Fibroblast of skin of scalp (primary cell): Measurements from ENCODE around the gene REX1BD. TPM values are rescaled to one million over a fixed set of nuclear protein-coding genes. Genes with fewer than 3 reads are reported as not detected.
A peak's percentile ranks its signal among the peaks of the same experiment; 100 is the strongest.
"Not testable (repeated sequence)": the region's sequence is repeated elsewhere in the genome, so short reads cannot be mapped to it uniquely, and the experiment has no call there.

Source experiments
- DNase-seq: peaks from one replicate; pipeline ENCODE4 v3.0.0-alpha.2; 2013
- polyA plus RNA-seq, 2 experiments: library from polyadenylated mRNA; unstranded; fragments of 120-200 nt; gene quantifications; one replicate each; pipeline ENCODE4 v1.2.1, GENCODE V29; 2013; ENCODE audit not compliant: insufficient read length in 2 of 2

The REX1BD gene
- polyA plus RNA-seq (2013, experiment 1 of 2; ENCODE audit: insufficient read length), result 32.7 TPM
- polyA plus RNA-seq (2013, experiment 2 of 2; ENCODE audit: insufficient read length), result 33.8 TPM

DNA sequence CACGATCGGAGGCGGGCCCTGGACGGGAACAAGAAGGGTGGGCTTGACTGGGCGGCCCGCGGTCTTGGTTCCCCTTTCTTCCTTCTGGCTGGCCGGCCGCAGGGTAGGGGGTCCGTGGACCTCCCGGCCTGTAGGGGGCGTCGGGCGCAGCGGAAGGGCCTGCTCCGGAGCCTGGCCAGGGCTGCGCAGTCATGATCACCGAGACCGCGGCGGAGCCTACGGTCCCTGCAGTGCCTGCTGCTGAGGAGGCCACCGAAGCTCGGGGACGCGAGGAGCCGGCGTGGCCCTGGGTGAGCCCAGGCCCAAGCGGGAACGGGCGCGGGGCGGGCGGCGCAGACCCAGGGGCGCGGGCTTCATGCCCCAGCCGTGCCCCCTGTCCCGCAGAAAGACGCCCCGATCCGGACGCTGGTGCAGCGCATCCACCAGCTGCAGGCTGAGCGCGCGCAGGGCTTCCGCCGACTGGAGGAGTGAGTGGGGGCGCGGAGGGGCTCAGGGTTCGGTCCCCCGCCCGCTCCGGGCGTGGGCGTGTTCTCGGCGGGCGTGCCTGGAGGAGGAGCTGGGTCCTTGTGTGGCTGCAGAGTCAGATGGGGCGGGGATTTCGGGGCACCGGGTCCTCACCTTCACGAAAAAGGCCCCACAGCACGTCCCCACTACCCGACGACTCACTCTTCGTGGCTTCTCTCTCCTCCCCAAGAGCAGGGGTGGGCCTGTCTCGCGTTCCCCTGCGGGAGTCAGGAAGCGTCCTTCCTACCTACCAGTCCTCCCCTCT, at the start of gene REX1BD:
TSS of gene REX1BD (plus strand) at position 188 of the 769 bp plus-strand sequence. CDS start at position 192, 4 bp downstream.
- peak; percentile 81 for DNase-seq

DNA sequence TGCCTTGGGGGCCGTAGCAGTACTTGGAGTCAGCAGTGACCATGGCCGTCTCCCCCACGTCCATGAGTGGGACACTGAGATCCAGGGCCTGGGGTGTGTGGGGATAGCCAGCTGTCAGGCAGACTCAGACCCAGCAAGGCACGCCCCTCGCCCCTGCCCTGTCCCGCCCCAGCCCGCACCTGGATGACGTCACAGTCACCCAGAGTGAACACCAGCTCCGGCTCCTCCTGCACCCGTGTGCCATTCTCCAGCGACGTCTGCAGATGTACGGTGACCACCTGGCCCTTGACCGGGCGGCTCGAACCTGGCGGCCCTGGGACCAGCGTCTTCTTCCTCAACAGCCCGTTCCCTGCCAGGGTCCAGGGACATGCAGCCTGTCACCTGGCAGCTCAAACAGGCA, 49.2 kb upstream of the REX1BD start:
- DNase-seq, result no peak

GRCh38 chr19:18540200-18540599, 48.4 kb upstream of the REX1BD start:
- not testable (repeated sequence) for DNase-seq

DNA sequence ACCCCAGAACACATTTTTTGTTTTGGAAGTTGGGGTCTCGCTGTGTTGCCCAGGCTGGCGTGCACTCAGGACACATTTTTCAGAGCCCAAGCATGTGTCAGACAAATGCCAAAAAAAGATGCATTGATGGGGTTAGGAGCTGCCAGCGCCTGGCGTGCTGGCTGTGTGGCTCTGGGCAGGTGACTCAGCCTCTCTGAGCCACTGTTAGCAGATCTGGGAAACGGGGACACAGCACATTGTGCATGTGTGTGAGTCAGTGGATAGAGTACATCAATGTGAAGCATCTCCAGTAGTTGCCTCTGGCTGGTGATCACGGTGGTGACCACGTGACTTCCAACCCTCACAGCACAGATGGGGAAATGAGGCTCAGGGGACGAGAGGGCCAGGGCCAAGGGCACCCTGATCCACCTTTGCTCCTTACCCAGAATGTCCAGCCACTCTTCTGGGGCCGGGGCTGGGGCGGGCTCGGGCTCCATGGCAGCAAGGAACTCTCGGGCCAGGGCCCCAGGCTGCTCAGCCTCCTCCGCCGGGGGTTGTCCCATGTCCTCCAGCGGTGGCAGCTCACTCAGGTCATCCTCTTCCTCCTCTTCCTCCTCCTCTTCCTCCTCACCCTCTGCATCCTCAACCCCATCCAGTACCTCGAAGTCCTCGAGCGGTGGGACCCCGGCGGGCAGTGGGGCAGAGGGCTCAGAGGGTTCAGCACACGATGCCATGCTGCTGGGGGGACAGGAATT, 47.2 kb upstream of the REX1BD start:
- no peak for DNase-seq

DNA sequence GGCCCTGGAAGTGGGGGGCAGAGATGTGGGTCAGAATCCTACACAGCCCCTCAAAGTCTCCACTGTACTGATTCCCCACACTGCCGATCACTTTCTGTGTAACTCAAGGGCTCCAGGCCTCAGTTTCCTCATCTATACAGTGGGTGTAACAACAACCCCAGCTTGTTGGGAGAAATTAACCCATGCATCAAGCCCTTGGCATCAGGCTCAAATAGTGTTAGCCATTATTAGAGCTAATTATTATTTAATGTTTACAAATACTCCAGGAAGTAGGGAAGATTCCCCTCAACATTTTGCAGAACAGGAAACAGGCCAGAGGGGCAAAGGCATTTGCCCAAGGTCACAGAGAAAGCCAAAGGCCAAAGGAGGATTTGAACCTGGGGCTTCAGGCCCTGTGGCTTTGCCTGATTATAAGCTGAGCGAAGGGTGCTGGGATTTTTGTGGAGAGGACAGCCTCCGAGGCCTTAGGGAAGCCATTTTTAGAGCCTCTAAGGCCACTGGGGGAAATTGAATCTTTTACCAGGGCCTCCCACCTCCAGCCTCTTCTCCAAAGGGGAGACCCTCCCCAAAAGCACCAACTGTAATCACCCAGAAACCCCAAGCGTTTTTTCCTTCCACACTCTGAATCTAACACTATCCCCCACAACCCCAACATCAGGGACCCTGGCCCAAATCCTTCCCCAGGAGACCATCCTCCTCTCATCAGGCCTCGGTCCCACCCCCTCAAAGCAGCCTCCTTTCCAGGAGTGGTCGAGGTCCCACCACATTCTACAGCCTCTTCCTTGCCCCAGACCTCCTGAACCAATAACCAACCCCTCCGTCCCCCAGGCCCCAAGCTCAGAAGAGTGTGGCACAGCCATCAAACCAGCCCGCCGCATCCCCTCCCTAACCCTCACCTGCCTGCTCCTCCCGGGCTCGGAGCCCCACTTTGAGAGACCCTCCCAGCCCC, 46.3 kb upstream of the REX1BD start:
- no peak for DNase-seq

DNA sequence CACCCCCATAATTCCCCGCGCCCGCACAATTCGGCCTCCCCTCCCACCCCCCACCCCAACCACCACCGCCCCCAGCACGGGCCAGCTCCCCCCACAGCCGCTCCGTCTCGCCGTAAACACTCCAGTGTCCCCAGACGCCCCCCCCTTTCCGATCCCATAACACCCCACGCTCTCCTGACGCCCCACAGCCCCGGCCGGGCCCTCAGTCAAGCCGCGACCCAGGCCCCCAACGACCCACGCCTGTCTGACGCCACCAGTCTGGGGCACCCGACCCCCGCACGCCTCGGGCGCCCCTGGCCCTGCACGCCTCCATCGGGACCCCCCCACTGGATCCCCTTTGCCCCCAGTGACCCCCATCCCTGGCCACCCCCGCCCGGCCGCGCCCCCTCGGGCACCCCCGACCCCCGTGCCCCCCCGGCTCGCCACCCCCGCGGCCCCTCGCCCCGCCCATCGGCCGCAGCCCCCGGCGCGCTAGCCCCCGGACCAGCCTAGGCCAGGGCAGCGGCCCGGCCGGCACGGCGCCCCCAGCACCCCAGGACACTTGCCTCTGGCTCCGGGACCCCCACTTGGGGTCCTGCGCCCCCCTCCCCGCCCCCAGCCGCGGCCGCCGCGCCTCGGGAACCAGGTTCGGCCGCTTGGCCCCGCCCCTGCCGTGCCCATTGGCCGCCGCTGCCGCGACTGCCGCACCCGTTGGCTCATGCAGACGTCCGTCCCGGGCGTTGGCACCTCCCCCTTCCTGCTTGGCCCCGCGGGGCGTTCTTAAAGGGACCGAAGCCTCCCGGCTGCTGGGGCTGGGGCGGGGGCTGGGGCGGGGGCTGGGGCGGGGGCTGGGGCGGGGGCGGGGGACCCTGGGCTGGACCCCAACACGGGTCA, 45.4 kb upstream of the REX1BD start, which contains the start of gene FKBP8:
TSS of gene FKBP8 (minus strand) at position 633 of the 873 bp plus-strand sequence. CDS start 1,603 bp downstream, outside the sequence.
- DNase-seq, result peak; percentile 87

- peak; percentile 71 for DNase-seq
These were observed 44.7 kb upstream of the REX1BD start for GRCh38 chr19:18543814-18544475.

- no peak for DNase-seq
These were observed 37.0 kb upstream of the REX1BD start for GRCh38 chr19:18551631-18552030.

GRCh38 chr19:18557411-18558201, 31.0 kb upstream of the REX1BD start, which contains the start of gene KXD1:
Gene KXD1 (plus strand): TSS chr19:18557870. CDS start chr19:18562057, 4,187 bp downstream.
- peak; percentile 99 for DNase-seq

- no peak for DNase-seq
These were observed 30.4 kb upstream of the REX1BD start for GRCh38 chr19:18558202-18558555.

DNA sequence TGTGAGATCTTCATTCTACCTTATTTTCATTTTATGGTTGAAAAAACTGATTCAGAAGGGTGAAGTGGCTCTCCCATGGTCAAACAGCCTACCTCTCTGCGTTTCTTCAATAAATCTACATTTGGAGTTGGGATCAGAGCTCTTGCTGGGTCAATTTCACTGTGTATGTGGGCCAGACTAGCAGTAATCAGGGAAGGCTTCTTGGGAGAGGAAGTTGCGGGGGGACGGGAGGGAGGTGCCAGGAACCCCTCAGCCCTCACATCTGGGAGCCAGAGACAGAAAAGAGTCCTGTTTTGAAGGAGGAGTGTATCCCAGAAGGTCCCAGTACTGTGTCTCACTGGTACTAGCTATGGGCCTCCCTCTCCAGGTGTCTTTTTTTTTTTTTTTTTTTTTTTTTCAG, 30.0 kb upstream of the REX1BD start:
- no peak for DNase-seq

DNA sequence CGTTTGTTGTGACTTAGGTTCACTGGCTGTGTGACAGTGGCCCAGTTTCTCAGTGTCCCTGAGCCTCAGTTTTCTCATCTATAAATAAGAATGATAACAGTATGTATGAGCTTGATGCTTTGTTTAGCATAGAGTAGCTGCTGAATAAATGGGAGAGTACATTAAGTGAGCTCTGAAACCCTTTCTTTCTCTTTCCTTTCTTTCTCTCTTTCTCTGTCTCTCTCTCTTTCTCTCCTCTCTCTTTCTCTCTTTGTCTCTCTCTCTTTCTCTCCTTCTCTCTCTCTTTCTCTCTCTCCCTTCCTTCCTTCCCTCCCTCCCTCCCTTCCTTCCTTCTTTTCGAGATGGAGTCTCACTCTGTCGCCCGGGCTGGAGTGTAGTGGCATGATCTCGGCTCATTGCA, 28.9 kb upstream of the REX1BD start:
- DNase-seq, result no peak

DNA sequence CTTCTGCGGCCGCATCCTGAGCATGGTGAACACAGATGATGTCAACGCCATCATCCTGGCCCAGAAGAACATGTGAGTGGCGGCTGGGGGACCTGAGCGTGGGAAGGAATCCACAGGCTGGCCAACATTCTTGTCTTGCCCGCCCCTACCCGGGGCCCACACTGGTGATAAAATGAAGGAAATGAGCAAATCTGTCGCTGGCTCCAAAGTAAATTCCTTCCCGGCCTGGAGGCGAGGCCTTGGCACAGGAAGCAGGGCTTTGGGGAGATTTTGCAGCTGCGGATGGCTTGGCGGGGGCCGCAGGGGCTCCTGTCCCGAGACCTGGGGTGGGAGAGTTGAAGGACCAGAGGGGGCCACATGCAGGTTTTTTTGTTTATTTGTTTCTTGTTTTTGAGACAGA, 26.5 kb upstream of the REX1BD start:
- no peak for DNase-seq

GRCh38 chr19:18566953-18567352, 21.6 kb upstream of the REX1BD start:
- no peak for DNase-seq

DNA sequence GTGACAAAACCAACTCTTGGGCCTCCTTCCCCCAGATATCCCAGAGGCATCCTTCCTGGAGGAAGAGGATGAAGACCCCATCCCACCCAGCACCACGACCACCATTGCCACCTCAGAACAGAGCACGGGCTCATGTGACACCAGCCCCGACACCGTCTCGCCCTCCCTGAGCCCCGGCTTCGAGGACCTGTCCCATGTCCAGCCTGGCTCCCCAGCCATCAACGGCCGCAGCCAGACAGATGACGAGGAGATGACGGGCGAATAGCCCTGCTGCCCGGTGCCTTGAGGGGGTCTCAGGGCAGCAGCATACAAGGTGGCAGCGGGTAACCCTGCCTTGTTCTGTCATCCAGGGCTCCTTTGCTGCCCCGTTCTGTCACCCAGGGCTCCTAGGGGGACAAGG, 20.2 kb upstream of the REX1BD start:
- DNase-seq, result no peak

DNA sequence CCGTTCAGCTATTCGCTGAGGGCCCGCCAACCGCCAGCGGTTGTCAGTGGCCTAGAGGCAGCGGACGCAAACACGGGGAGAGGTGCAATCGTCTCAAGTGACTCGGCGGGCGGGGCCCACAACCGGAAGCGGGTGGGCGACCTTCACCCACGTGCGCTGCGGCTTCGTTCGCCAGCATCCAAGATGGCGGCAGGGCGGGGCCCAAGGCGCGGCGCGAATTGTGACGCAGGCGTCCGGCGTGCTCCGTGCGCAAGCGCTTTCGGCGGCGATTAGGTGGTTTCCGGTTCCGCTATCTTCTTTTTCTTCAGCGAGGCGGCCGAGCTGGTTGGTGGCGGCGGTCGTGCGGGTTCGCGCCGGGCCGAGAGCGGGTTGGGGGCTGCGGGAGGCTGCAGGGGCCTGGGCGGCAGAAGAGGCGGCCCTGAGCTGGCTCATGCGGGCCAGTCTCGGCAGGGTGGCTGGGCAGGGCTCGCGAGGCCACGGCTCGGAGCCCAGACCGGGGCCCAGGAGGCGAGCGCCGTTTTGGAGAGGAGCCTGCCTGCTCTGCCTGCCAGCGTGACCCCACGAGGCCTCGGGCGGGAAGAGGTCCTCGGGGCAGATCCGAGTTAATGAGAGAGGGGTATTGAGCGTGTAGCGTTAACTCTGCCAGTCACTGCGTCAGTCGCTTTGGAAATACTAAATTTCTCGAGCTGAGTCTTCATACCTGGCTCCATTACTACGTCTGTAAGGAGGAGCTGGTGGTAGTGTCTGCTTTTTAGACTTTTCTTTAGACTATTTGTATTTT, 16.8 kb upstream of the REX1BD start, which contains the start of gene UBA52:
TSS of gene UBA52 (plus strand) at position 294 of the 781 bp plus-strand sequence. CDS start 1,444 bp downstream, outside the sequence.
- peak; percentile 96 for DNase-seq

GRCh38 chr19:18574691-18575291, 13.8 kb upstream of the REX1BD start:
- no peak for DNase-seq

DNA sequence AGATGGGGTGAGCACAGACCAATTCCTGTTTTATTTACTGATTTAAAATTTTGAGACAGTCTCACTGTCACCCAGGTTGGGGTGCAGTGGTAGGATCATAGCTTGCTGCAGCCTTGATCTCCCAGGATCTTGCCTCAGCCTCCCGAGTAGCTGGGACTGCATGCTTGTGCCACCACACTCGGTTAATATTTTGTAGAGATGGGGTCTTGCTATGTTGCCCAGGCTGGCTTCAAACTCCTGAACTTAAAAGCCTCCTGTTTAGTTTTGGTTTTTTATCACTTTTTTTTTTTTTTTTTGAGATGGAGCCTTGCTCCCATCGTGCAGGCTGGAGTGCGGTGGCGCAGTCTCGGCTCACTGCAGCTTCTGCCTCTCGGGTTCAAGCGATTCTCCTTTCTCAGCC, 12.2 kb upstream of the REX1BD start:
- no peak for DNase-seq
